Measurements from ENCODE around the gene CDC14B. TPM values are rescaled to one million over a fixed set of nuclear protein-coding genes. Genes with fewer than 3 reads are reported as not detected.

Gene CDC14B
- total RNA-seq, 1 experiment from 2014 or later = 57.1 TPM

- Mint-ChIP-seq H3K9me3 (no peaks in the 10 kb centered on the region), H3K4me3 (peak overlapping the region; percentile 82), H3K27ac (no peak overlapping the region), H3K27me3 (ENCODE audit: low read depth) (peaks cover 10% of the 10 kb centered on the region), H3K4me1 (peaks cover 63% of the 10 kb centered on the region), H3K36me3 (no peaks in the 10 kb centered on the region)
- CTCF ChIA-PET = interaction anchor here (0.6 to 1.4 kb wide), 4 partner anchors 36 to 175 kb away, joined by 3 to 6 read pairs (median 4); no protein-coding TSS in a partner anchor
- TF ChIP-seq FOXJ3 (CRISPR knock-in tag; IDR thresholded peaks at IDR 0.05; ENCODE audit: borderline replicate concordance) = no peak
- no peak for TF ChIP-seq RELA (CRISPR knock-in tag; IDR thresholded peaks at IDR 0.05; ENCODE audit: borderline replicate concordance)
- TF ChIP-seq USF2 (CRISPR knock-in tag; IDR thresholded peaks at IDR 0.05) = no peak
- no peak for TF ChIP-seq GABPB1 (CRISPR knock-in tag; IDR thresholded peaks at IDR 0.05)
- no peak for TF ChIP-seq ZNF232 (CRISPR knock-in tag; IDR thresholded peaks at IDR 0.05)
- no peak for TF ChIP-seq ZNF263 (CRISPR knock-in tag; IDR thresholded peaks at IDR 0.05; ENCODE audit: low read depth)
- no peak for TF ChIP-seq NR2C2 (CRISPR knock-in tag; IDR thresholded peaks at IDR 0.05)
- no peak for TF ChIP-seq PRRX2 (CRISPR knock-in tag; IDR thresholded peaks at IDR 0.05)
- TF ChIP-seq CBFB (CRISPR knock-in tag; IDR thresholded peaks at IDR 0.05; ENCODE audit: low read depth) = no peak
- TF ChIP-seq FOXK1 (CRISPR knock-in tag; IDR thresholded peaks at IDR 0.05) = no peak
- DNase-seq (ENCODE audit: low spot score) (peak; percentile 38), ATAC-seq (no peak)
- POLR2A ChIA-PET = interaction anchor here (0.6 kb wide), 1 partner anchor 10 kb away, joined by 3 read pairs; no protein-coding TSS in a partner anchor
These were observed 2.0 kb downstream of the CDC14B start for GRCh38 chr9:96617439-96618185.

GRCh38 chr9:96616817-96617438 is 2.7 kb downstream of the CDC14B start:
- POLR2A ChIA-PET = no interaction called here
- no peak for DNase-seq (ENCODE audit: low spot score)
- Mint-ChIP-seq H3K4me3 (peak overlapping the region; percentile 82), H3K4me1 (peaks cover 65% of the 10 kb centered on the region), H3K36me3 (no peaks in the 10 kb centered on the region), H3K27me3 (ENCODE audit: low read depth) (peaks cover 10% of the 10 kb centered on the region), H3K9me3 (no peaks in the 10 kb centered on the region), H3K27ac (no peak overlapping the region)
- no peak for TF ChIP-seq ZNF281 (CRISPR knock-in tag; IDR thresholded peaks at IDR 0.05)
- no peak for TF ChIP-seq USF1 (CRISPR knock-in tag; IDR thresholded peaks at IDR 0.05)
- TF ChIP-seq CBFB (CRISPR knock-in tag; IDR thresholded peaks at IDR 0.05; ENCODE audit: low read depth) = no peak
- TF ChIP-seq ZNF138 (CRISPR knock-in tag; conservative IDR thresholded peaks at IDR 0.05) = no peak
- TF ChIP-seq ATF3 (CRISPR knock-in tag; conservative IDR thresholded peaks at IDR 0.05) = no peak
- TF ChIP-seq ZNF425 (CRISPR knock-in tag; conservative IDR thresholded peaks at IDR 0.05) = no peak
- no peak for TF ChIP-seq E2F5 (CRISPR knock-in tag; IDR thresholded peaks at IDR 0.05)
- no peak for TF ChIP-seq JAZF1 (CRISPR knock-in tag; IDR thresholded peaks at IDR 0.05)
- TF ChIP-seq ATF1 (CRISPR knock-in tag; IDR thresholded peaks at IDR 0.05) = no peak
- ATAC-seq = no peak
- CTCF ChIA-PET = no interaction called here
